ENCODE data around the gene OR52A1.

GRCh38 chr11:5131584-5132335 lies 22.8 kb downstream of the OR52A1 start:
- TF ChIP-seq NR2C2 (CRISPR knock-in tag; IDR thresholded peaks at IDR 0.05): no peak
- no peak for TF ChIP-seq CTCF (IDR thresholded peaks at IDR 0.05)
- no peak for TF ChIP-seq ATF3 (CRISPR knock-in tag; conservative IDR thresholded peaks at IDR 0.05)
- TF ChIP-seq TCF7 (CRISPR knock-in tag; IDR thresholded peaks at IDR 0.05; ENCODE audit: low read depth): no peak
- no peak for TF ChIP-seq MAX (CRISPR knock-in tag; IDR thresholded peaks at IDR 0.05)

All from WTC11 (cell line).